Suprapubic skin (tissue), 4 donors: ENCODE measurements around the gene PTGES3L.

Experiments used
- CTCF ChIP-seq, 2 donors: fragments of 200-600 bp in 1 of 2; fragments of 450-650 bp in 1 of 2; sonication (generic) in 1 of 2; IDR thresholded peaks; one replicate each; pipeline ENCODE4 v1.5.1; 2016 to 2019; ENCODE audit warnings: antibody characterized with exemption in 2 of 2, mild to moderate bottlenecking in 1 of 2, moderate library complexity in 1 of 2
- EP300 ChIP-seq: sonication (generic); formaldehyde crosslinking; IDR thresholded peaks from one replicate; pipeline ENCODE4 v1.6.1; 2017; ENCODE audit warnings: antibody characterized with exemption
- POLR2A ChIP-seq, 2 donors: fragments of 450-650 bp; IDR thresholded peaks; one replicate each; pipeline ENCODE4 v1.6.1; 2017; ENCODE audit warnings: antibody characterized with exemption in 2 of 2, mild to moderate bottlenecking in 2 of 2, moderate library complexity in 2 of 2
- POLR2AphosphoS5 ChIP-seq, 3 donors: sonication (generic); formaldehyde crosslinking; IDR thresholded peaks; one replicate each; pipeline ENCODE4 v1.6.1; 2017; ENCODE audit warnings: antibody characterized with exemption in 3 of 3

- no peak for TF ChIP-seq CTCF (IDR thresholded peaks at IDR 0.05)
- TF ChIP-seq POLR2A (IDR thresholded peaks at IDR 0.05): no peak
- no peak for TF ChIP-seq EP300
- TF ChIP-seq POLR2AphosphoS5 (IDR thresholded peaks at IDR 0.05): no peak
These were observed 2.4 kb upstream of the PTGES3L start for GRCh38 chr17:42982266-42982665.
